Measurements from ENCODE around the gene CYP27C1.

DNA sequence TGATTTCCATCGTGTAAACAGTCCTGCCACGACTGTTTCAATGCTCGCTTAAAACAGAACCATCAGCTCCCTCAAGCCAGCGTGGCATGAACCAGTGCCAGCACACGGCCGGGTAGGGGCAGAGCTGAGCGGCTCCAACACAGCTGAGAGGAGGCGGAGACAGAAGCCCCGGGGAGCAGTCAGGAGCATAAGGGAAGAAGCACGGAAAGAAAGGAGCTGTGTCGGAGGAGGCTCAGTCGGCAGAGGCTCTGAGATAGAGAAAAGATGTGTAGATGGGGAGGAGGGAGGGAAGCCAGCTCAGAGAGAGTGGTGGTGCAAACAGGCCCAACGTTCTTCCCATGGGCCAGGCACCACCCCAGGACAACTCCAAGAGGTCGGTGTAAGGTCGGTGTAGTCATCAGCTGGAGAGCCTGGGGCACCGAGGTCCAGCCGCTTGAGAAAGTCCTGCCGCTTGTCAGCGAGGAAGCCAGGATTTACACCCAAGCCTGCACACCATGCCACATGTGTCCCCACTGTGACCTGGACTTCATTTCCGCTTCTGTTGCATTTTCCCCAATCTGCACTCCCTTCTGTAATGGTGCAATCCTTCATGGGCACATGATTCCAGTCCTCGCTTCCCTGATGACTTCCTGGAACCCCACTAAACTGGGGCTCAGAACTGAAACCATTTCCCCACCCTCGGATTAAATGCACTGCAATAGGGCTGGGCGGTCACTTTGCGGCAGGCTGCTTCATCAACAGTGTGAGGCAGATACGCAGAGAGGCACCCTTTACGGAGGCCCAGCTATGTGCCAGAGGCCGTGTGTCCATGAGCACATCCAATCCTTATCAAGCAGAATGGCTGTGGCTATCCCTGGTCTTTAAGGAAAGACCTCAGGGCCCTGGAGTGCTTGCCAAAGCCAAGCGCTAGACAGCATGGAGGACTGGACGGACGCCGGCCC, 43.5 kb downstream of the CYP27C1 start:
- TF ChIP-seq, protein P1, sequence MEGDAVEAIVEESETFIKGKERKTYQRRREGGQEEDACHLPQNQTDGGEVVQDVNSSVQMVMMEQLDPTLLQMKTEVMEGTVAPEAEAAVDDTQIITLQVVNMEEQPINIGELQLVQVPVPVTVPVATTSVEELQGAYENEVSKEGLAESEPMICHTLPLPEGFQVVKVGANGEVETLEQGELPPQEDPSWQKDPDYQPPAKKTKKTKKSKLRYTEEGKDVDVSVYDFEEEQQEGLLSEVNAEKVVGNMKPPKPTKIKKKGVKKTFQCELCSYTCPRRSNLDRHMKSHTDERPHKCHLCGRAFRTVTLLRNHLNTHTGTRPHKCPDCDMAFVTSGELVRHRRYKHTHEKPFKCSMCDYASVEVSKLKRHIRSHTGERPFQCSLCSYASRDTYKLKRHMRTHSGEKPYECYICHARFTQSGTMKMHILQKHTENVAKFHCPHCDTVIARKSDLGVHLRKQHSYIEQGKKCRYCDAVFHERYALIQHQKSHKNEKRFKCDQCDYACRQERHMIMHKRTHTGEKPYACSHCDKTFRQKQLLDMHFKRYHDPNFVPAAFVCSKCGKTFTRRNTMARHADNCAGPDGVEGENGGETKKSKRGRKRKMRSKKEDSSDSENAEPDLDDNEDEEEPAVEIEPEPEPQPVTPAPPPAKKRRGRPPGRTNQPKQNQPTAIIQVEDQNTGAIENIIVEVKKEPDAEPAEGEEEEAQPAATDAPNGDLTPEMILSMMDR (IDR thresholded peaks at IDR 0.05) = no peak
- TF ChIP-seq POLR2AphosphoS5 (IDR thresholded peaks at IDR 0.05) (peak in 1 of 2 donors; percentile 52), POLR2A (IDR thresholded peaks at IDR 0.05; ENCODE audit: low read depth) (peak; percentile 11), EP300 (IDR thresholded peaks at IDR 0.05) (no peak)

Data from esophagus muscularis mucosa (tissue), 4 donors.